Measurements from ENCODE around the gene C11orf42. TPM values are rescaled to one million over a fixed set of nuclear protein-coding genes. Genes with fewer than 3 reads are reported as not detected.
A peak's percentile ranks its signal among the peaks of the same experiment; 100 is the strongest.

C11orf42 gene
- not detected for total RNA-seq

- no peak for DNase-seq (ENCODE audit: low spot score)
Measured at GRCh38 chr11:6205366-6205765, at the start of gene C11orf42. TSS of gene C11orf42 (plus strand) at chr11:6205557. CDS start at chr11:6205616, 59 bp downstream.

GRCh38 chr11:6156628-6157359 is 48.6 kb upstream of the C11orf42 start:
- no peak for DNase-seq (ENCODE audit: low spot score)

DNA sequence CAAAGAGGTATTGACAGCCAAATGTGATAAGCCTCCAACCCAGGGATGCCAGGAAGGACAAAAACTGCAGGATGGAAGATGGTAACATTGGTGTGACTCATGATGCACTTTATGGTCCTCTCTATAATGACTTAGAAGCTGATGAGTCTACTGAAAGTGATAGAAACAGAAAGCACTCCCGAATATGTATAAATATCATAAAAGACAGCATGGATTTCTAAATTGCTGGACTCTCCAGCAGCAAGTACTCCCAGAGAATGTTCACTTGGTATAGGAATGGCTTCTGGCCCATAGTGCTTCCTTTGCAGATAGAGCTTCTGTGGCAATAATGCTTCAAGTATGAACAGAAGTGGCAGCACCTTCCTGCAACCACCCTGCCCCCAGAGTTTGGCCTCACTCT is 35.1 kb upstream of the C11orf42 start, which contains the start of gene OR52B2:
OR52B2 (minus strand) TSS at position 101 of the 400 bp plus-strand sequence; CDS start at position 101, 0 bp downstream.
- DNase-seq (ENCODE audit: low spot score), result no peak

DNA sequence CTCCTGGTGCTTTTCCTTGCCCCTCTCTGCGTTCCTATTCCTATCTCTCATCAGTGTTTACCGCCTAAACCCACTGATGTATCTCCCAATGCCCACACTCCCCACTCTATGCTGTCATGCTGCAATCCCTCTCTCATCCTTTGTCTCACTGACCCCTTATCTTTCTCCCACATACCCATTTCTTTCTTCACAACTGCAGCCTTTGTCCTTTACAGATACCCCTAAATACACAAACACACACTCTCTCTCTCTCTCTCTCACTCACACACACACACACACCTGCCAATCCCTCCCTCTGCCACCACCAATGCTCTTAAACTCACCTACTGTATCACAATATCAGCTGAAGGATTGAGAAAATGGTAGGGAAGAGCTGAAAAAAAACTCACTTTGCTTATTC is 29.9 kb upstream of the C11orf42 start:
- no peak for DNase-seq (ENCODE audit: low spot score)

DNA sequence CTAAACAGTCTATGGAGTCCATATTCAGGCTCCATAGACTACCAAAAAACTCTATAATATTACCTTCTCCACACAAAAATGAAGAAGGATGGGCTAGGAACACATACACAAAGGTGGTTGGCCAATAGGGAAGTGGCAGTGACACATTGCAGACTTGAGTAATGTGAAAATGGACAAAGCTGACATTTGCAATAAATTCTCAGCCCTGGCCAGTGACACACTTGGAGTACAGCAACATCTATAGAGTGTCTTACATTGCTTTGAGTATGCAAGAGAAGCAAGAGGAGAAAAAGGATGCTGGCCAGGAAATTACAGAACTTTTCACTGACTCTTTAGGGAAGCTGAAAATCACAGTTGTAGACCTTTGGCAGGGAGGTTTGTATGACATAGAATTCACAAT is 13.6 kb upstream of the C11orf42 start:
- DNase-seq (ENCODE audit: low spot score), result no peak

GRCh38 chr11:6194065-6194581 is 11.2 kb upstream of the C11orf42 start:
- DNase-seq (ENCODE audit: low spot score), result no peak

DNA sequence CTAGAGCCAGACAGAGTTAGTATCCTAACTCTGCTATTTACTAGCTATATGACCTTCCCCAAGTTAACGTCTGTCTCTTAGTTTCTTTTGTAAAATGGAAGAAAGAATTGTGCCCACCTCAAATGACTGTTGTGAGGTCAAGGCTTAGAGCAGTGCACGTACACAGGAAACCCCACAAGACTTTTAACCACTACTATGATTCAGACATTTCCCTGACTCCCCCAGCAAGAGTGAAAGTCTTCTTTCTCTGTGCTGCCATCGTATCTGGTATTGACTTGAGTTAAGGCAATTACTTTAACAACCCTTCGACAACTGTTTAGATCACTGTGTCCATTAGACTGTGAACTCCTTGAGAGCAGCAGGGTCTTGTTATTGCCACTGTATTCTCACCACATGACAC is 9.0 kb upstream of the C11orf42 start:
- DNase-seq (ENCODE audit: low spot score), result no peak

GRCh38 chr11:6197466-6198200 is 7.7 kb upstream of the C11orf42 start:
- DNase-seq (ENCODE audit: low spot score), result no peak

DNA sequence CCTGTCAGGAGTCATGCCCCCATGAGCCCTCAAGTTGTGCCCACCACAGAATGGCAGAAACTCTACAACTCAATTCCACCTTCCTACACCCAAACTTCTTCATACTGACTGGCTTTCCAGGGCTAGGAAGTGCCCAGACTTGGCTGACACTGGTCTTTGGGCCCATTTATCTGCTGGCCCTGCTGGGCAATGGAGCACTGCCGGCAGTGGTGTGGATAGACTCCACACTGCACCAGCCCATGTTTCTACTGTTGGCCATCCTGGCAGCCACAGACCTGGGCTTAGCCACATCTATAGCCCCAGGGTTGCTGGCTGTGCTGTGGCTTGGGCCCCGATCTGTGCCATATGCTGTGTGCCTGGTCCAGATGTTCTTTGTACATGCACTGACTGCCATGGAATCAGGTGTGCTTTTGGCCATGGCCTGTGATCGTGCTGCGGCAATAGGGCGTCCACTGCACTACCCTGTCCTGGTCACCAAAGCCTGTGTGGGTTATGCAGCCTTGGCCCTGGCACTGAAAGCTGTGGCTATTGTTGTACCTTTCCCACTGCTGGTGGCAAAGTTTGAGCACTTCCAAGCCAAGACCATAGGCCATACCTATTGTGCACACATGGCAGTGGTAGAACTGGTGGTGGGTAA is 6.1 kb upstream of the C11orf42 start, which contains the start of gene OR52W1:
OR52W1 (plus strand) TSS at position 51 of the 637 bp plus-strand sequence; CDS start at position 51, 0 bp downstream.
- DNase-seq (ENCODE audit: low spot score), result no peak

DNA sequence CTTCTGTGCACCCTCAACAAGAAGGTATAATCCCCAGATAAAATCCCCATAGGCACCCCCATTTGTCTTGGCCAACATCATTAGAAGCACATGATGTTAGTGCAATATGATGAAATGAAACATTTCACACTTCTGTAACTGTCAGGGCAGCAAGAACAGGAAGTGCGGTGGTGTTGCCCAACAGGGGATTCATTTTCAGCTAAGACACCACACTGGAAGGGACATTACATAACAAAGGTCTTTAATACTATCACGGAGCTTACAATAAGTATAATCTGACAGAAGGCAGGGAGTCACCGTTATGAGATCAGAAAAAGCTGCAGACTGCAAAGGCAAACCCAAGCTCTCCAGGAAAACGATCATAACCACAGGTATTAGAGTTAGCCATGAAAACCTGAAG is 4.4 kb upstream of the C11orf42 start:
- DNase-seq (ENCODE audit: low spot score), result peak; percentile 33

DNA sequence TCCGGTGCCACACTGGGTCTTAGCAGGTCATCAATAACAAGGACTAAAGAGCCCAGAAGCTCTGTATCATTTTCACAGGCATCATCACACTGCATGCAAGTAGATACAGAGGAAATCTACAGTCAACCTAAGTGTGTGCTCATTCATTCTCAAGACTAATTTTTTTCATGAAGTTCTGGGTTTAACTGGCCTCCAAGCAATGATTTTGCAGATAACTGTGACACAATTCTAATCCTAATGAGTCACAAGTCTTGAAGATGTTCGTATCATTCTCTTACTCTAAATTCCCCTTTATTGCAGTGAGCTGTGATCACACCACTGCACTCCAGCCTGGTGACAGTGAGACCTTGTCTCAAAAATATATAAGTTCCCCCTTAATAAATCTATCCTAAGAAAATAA is 3.9 kb upstream of the C11orf42 start:
- no peak for DNase-seq (ENCODE audit: low spot score)

DNA sequence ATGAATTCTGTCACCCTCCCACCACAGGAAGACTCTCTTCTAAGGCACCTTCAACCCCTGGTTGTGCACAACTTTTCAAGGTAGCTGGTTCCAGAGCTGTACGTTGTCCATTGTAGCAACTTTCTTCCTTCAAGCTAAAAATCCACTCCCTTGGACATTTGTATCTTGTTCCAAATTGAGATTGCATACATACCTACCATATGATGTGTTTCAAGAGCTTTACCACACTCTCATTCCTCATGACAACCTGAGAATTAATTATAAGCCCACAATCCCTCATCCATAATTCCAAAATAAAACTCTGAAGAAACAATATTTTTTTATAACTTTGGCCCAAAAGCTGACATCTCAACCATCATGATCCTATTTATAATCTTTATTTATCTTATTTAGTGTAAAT is 3.3 kb upstream of the C11orf42 start:
- DNase-seq (ENCODE audit: low spot score), result no peak

DNA sequence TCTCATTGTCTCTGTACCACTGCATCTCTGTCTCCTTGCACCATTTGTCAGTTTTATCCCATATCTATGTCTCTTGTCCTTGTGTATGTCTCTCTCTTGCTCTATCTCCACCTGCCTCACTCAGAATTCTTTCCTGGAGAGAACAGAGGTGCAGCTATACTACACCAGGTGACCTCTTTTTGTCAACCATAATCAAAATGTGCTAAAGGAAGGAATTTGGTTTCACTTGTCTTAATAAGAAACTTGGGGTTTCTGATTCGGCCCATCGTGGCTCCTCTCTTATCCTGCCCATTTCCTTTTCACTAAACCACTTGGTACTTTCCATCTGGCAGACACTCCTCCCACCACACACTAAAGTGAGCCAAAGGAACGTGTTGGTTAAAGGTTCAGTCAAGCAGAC is 2.0 kb upstream of the C11orf42 start:
- no peak for DNase-seq (ENCODE audit: low spot score)

DNA sequence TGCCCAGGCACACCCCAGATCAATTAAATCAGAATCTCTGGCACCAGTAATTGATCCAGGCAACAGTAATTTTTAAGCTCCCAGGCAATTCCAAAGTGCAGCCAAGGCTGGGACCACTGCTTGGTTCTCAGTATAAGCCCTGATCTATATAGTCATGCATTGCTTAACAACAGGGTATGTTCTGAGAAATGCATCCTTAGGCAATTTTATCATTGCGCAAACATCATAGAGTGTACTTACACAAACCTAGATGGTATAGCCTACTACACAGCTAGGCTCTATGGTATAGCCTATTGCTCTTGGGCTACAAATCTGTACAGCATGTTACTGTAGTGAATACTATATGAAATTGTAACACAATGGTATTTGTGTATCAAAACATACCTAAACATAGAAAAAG is 651 bp upstream of the C11orf42 start:
- no peak for DNase-seq (ENCODE audit: low spot score)

GRCh38 chr11:6206456-6207180 is 1.3 kb downstream of the C11orf42 start:
- DNase-seq (ENCODE audit: low spot score), result no peak

DNA sequence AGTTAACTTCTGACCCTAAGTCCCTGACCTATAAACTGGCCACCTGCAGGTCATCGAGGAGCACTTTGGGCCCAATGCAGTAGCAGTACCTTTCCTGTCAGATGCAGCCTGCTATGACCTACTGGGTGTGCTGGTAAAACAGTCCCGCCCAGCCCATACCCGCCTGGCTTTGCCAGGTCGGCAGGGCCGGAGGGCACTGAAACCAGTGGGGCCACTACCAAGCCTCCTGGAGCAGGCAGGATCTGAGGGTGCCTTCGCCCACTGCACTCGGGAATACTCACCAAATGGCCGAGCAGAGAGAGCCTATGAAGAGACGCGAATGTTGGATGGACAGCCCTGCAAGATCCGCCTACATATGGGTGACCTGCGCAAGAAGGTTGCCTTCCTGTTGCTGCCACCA is 4.4 kb downstream of the C11orf42 start:
- DNase-seq (ENCODE audit: low spot score), result no peak

DNA sequence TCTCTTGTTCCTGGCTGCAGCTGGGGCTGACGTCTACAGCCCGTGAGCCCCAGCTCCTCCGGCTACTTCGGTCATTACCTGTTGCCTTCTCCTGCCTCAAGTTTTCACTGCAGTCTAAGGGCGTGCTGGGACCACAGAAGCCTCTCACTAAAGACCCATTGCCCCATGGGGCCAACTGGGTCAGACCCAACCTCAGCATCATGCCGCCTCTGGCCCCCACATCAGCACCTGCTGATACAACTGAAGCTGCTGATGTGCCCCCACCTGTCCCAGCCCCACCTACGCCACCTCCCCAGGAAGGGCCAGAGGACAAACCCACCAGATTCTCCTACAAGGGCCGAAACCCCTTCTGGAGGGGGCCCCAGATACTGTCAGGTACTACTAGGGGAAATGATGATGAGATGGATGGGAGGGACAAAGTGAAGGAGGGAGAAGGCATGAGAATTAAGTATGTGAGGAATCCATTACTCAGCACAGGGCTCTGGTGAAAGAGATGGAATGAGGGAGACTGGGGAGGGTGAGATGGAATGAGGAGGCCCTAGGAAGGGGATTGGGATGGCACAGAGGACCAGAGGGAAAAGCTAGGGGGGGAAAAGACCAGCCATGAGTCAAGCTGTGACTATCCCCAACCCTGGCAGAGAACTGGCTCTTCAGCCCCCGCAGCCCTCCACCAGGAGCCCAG is 5.1 kb downstream of the C11orf42 start:
- no peak for DNase-seq (ENCODE audit: low spot score)

GRCh38 chr11:6214530-6214929 is 9.2 kb downstream of the C11orf42 start:
- DNase-seq (ENCODE audit: low spot score), result no peak

- DNase-seq (ENCODE audit: low spot score), result no peak
Measured at GRCh38 chr11:6216501-6216900, 11.1 kb downstream of the C11orf42 start.

DNA sequence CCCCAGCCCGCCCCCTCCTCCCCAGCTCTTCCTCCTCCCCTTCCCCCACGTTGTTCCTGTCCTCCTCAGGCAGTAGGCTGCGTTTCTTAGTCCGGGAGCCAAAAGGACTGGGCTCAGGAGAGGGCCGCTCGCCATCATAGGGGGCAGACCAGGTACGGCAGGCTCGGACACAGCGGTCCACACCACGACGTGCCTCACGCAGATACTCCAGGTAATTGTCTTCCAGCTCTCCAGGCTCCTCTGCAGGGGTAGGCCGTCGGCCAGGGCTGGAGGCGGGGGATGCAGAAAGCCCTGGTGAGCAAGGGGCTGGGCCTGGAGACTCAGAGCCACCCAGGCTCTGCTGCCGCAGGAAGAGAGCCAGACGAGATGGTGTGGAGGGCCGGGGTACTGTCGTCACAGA is 12.4 kb downstream of the C11orf42 start:
- DNase-seq (ENCODE audit: low spot score), result no peak

DNA sequence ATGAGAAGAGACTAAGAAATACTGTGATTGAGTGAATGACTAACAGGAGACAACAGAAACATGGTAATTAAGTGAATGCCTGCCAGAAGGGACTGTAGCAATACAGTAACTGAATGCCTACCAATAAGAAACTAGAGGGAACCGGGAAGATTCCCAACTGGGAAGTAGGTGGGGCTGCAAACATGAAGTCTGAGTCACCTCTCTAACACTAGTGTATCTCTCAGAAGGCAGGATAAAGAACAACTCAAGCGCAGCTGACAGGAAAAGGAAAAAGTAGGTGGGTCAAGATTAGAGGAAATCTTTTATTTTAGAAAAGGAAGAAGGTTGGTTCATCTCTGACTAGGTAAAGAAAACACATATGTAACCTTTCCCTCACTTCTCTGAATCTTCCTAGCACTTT is 14.0 kb downstream of the C11orf42 start:
- peak; percentile 29 for DNase-seq (ENCODE audit: low spot score)

All from mucosa of gallbladder (tissue), 1 donor.